Left colon (tissue), 2 donors: Measurements from ENCODE around the gene CSF2RB. TPM values are rescaled to one million over a fixed set of nuclear protein-coding genes. Genes with fewer than 3 reads are reported as not detected.
A peak's percentile ranks its signal among the peaks of the same experiment; 100 is the strongest.

Experiments used
- ATAC-seq: fragments of 200-7000 bp; cut with Tn5 transposase; one replicate; pipeline ENCODE4 v1.9.1; 2020; ENCODE audit warnings: mild to moderate bottlenecking, moderate library complexity
- DNase-seq, 2 donors: peaks; one replicate each; pipeline ENCODE4 v3.0.0-alpha.2; 2020
- intact Hi-C, 2 donors: fragments of 100-400 bp; cut with DNase I in 1 of 2; cut with micrococcal nuclease in 1 of 2; formaldehyde crosslinking; loops; one replicate each; pipeline versions ENCODE4 v1.11.2 to v1.14.0; 2022; cut with DNase I, micrococcal nuclease
- total RNA-seq, 2 donors: library from RNA; stranded (reverse); fragmentation: NEBNext Ultra II Directional; extraction: Animal tissue kit (Norgen Biotek cat#: 25700); gene quantifications; one replicate each; pipeline ENCODE4 v1.2.1, GENCODE V29; 2021
- donor health status: DM: no; HTN: no; CAD: no.
- donor health status: DM: yes; HTN: yes; CAD: no.

The CSF2RB gene
- total RNA-seq, 2 donors from 2014 or later = 2.9 to 5.6 TPM

- peak in 1 of 2 donors; percentile 46 for DNase-seq
- no peak for ATAC-seq
- intact Hi-C loops = no loop called here
These were observed 16.9 kb downstream of the CSF2RB start for GRCh38 chr22:36930041-36930935.

DNA sequence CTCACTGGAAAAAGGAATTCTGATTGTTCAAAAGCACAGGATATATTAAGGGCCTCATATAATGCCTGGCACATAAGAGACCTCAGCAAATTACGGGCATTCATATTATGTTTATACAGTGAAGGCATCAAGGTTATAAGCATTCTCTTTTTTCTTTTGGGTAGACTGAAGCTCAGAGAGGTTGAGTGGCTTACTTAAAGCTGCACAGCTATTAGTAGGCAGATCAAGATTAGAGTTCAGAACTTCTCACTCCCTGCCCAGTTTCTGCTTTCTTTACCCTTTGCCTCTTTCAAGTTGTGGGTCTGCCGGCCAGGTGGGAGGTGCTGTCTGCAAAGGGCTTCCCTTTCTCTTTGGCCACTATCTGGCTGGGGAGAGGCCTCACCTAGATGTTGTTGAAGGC lies 18.0 kb downstream of the CSF2RB start:
- DNase-seq = no peak
- no peak for ATAC-seq
- intact Hi-C loops = no loop called here

DNA sequence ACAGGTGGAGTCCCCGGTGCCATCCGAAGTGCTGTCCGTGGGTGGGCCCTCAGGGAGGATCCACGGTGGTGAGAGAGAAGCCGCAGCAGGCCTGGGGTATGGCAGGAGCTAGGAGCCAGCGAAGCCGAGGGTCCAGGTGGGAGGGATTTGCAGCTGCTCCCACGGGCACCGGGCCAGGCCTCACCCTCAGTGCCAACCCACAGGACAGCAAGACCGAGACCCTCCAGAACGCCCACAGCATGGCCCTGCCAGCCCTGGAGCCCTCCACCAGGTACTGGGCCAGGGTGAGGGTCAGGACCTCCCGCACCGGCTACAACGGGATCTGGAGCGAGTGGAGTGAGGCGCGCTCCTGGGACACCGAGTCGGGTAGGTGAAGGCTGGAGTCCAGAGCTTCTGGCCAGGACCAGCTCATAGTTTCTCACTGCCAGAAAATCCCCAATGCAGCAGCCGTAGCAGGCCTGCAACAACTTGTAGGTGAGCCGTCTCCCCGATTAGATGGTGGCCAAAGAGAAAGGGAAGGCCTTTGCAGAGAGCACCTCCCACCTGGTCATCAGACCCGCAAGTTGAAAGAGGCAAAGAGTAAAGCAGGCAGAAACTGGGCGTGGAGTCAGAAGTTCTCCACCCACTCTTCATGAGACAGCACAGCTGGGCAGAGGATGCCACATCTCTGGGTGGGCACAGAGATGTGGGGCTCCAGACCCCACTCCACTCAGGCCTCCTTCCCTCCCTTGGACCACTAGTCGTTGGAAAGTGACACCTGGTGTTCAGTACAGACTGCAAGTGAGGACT lies 20.4 kb downstream of the CSF2RB start:
- DNase-seq = no peak
- intact Hi-C loops = no loop called here
- no peak for ATAC-seq

GRCh38 chr22:36934418-36935312 lies 21.2 kb downstream of the CSF2RB start:
- ATAC-seq = no peak
- intact Hi-C loops = no loop called here
- DNase-seq = no peak

GRCh38 chr22:36935313-36935610 lies 21.8 kb downstream of the CSF2RB start:
- ATAC-seq (no peak), DNase-seq (no peak)
- intact Hi-C loops = no loop called here

DNA sequence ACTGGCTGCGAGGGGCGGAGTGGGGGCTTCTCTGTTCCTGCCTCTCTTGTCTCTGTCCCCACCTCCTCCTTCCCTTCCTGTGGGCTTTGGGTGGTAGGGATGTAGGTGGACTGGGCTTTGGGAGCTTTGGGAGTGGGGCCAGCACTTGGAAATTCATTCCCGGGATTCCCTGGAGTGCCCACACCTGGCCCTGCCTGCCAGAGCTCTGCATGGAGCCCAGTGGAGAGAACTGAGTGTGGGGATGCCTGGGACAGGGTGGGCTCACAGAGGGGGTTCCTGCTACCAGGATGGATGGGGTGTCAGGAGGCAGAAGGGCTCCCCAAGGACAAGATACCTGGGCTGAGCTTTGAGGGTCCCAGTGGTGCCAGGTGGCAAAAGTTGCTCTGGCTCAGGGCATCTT lies 22.3 kb downstream of the CSF2RB start:
- DNase-seq (no peak), ATAC-seq (no peak)
- intact Hi-C loops = no loop called here

DNA sequence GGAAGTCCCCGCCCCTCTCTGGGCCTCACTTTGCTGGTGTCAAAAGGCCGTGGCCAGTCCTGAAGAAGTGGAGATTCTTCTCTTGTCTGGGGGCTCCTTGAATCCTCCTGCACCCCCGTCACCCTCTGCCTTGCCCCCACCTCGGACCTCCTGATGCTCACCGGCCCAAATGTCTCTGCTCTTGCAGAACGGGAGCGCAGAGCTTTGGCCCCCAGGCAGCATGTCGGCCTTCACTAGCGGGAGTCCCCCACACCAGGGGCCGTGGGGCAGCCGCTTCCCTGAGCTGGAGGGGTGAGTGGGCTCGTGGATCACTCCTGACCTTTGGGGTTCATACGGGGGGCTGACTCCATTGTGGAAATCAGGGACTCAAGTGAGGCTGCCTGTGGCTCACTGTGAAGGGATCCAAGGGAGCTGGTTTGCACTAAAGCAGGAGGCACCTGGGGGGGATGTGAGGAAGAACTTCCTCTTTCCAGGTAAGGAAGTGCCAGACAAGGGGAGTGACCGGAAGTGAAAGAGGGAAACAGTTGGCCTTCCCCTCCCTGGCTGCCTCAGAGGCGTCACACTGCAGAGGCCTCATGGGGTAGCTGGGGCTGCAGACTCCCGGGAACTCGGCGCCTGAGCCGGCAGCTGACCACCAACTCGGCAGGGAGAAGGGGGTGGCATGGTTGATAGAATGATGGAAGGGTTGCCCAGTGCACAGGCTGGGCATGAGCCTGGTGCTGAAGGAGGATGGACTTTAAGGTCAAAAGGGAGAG lies 23.1 kb downstream of the CSF2RB start:
- intact Hi-C loops = no loop called here
- DNase-seq (no peak), ATAC-seq (no peak)

DNA sequence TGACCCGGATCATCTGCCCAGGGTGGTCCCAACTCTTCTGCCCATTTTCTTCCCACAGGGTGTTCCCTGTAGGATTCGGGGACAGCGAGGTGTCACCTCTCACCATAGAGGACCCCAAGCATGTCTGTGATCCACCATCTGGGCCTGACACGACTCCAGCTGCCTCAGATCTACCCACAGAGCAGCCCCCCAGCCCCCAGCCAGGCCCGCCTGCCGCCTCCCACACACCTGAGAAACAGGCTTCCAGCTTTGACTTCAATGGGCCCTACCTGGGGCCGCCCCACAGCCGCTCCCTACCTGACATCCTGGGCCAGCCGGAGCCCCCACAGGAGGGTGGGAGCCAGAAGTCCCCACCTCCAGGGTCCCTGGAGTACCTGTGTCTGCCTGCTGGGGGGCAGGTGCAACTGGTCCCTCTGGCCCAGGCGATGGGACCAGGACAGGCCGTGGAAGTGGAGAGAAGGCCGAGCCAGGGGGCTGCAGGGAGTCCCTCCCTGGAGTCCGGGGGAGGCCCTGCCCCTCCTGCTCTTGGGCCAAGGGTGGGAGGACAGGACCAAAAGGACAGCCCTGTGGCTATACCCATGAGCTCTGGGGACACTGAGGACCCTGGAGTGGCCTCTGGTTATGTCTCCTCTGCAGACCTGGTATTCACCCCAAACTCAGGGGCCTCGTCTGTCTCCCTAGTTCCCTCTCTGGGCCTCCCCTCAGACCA lies 24.0 kb downstream of the CSF2RB start:
- intact Hi-C loops = no loop called here
- DNase-seq = no peak
- ATAC-seq = no peak

GRCh38 chr22:36938028-36938425 lies 24.6 kb downstream of the CSF2RB start:
- DNase-seq (no peak), ATAC-seq (no peak)
- intact Hi-C loops = no loop called here

- intact Hi-C loops = no loop called here
- ATAC-seq (no peak), DNase-seq (no peak)
These were observed 25.5 kb downstream of the CSF2RB start for GRCh38 chr22:36938886-36939285.

GRCh38 chr22:36940676-36941075 lies 27.2 kb downstream of the CSF2RB start:
- ATAC-seq (no peak), DNase-seq (no peak)
- intact Hi-C loops = no loop called here

GRCh38 chr22:36942556-36942955 lies 29.1 kb downstream of the CSF2RB start:
- DNase-seq (no peak), ATAC-seq (no peak)
- intact Hi-C loops = no loop called here

GRCh38 chr22:36946421-36947158 lies 33.2 kb downstream of the CSF2RB start:
- intact Hi-C loops = no loop called here
- no peak for ATAC-seq
- DNase-seq = no peak

DNA sequence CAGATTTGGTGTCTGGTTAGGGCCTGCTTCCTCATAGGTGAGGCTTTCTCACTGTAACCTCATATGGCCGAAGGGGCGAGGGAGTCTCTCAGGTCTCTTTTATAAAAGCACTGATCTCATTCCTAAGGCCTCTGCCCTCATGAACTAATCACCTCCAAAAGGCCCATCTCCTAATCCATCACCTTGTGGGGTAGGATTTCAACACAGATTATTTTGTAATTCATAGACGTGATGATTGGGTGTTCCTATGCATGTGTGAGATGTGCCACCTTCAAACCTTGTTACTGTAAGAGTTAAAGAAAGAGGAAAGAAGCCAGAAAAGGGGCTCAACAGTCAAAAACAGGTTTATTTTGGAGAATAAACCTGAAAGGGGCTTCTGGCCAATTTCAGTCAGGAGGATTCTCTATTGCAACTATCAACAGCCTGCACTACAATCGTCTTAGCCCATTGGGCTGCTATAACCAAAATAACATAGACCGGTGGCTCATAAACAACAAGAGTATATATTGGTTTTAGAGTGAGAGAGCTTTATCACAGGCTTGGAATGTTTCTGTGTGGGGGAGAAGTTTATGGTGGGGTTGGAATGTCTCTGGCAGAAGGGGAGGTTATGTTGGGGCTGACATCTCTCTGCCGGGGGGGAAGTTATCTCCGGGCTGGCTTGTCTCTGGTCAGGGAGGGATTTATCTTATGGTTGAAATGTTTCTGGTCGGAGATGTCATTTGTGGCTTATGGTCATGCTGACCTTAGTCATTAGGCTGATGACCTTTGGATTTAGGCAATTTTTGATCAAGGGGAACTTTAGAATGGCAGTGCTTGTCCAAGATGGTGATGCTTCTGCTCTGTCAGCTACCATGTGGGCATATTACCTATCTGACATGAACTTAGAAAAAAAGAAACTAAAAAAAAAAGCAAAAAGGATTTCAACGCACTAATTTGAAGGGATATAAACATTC lies 35.1 kb downstream of the CSF2RB start:
- no peak for DNase-seq
- intact Hi-C loops = no loop called here
- no peak for ATAC-seq

GRCh38 chr22:36950797-36951590 lies 37.6 kb downstream of the CSF2RB start:
- DNase-seq (no peak), ATAC-seq (no peak)
- intact Hi-C loops = no loop called here

DNA sequence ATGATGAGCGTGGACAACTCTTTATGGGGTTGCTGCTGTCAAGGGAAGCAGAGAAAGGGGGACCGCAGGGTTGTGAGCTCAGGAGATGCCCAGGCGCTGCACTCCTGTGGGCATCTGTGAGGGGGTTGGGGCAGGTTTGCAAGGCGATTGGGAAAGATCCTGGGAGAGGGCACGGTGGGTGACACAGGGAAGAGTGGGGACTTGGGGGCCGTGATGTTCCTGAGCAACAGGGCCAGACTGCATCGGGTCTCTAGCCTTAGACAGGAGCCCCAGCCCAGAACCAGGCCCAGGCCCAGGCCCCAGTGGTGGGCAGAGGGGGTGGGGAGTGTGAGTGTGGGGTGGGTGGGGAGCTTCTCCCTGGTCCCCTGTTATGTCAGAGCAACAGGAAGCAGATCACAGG lies 38.3 kb downstream of the CSF2RB start:
- no peak for ATAC-seq
- intact Hi-C loops = no loop called here

More for the DNA sequence above, 38.3 kb downstream of the CSF2RB start:
- no peak for DNase-seq
